Activated gamma-delta T cell treated with anti-CD3 and anti-CD28 coated beads, Interleukin-2, amount 50 U/mL, for 16 hours (primary cell): Measurements from ENCODE around the gene BCL11B.

ENCODE experiments used
- DNase-seq: peaks from one replicate; pipeline ENCODE4 v3.0.0-alpha.2; 2020; ENCODE audit warnings: low read depth

Gene BCL11B

GRCh38 chr14:99159341-99160340, 112.4 kb downstream of the BCL11B start:
- DNase-seq: no peak

DNA sequence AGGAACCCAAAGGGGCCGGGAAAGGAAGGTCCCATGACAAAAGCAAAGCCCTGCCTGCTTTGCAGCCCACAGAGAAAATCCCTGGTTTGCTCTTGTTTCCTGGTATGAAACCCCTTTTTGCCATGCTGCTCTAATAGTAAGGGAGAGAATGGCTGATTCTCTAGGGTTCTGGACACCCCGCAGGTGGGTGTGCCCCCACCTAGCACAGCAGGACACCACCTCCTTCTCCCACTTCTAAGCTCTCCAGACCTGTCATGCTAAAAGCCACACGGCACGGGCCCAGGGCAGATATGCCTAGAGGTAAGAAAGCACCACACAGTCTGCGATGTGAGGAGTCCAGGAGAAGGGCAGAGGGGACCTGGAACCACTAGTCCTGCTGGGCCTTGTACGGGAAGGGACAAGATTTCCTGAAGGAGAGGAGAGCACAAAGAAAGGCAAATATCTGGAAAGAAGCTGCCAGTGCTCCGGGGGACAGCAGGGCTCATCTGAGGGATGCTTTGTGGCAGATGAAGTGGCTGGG, 113.3 kb downstream of the BCL11B start:
- no peak for DNase-seq

- DNase-seq: no peak
Measured at GRCh38 chr14:99158150-99158549, 113.8 kb downstream of the BCL11B start.

DNA sequence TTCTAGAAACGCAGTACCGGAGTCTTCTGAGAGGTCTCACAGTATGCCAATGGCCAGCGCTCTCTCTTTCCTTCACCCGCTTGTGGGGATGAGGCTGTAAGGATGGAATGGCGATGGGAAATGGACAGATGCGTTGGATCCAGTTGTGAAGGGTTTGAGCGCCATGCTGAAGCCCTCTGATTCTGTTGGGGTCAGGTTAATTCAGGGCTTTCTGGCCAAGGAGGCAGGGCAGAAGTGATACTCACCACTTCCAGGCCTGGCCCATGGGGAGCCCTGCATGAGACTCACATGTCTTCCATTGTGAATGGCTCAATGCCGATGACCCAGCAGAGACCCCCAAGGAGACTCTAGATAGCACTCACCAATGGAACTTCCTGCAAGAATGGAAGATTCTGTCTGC, 114.3 kb downstream of the BCL11B start:
- no peak for DNase-seq

GRCh38 chr14:99157246-99157645, 114.8 kb downstream of the BCL11B start:
- DNase-seq: no peak

DNA sequence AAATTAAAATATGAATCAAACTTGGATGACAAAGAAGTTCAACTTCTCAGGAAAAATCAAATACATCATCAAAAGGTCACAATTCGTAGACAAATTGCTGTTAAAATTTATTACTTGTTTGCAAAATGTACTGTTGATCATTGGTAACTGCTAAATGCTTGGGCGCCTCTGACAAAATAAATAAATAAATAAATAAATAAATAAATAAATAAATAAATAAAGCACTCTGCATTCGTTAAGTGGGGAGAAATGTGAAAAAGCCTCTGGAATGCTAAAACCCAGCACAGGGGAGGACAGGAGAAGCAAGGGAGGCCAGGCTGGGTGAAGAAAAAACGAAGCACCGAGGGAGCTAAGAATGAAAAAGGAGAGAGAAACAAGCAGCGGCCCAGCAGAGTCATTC, 115.2 kb downstream of the BCL11B start:
- DNase-seq: no peak

GRCh38 chr14:99156090-99156425, 115.9 kb downstream of the BCL11B start:
- no peak for DNase-seq

GRCh38 chr14:99155173-99156089, 116.6 kb downstream of the BCL11B start:
- no peak for DNase-seq

GRCh38 chr14:99150236-99150635, 121.8 kb downstream of the BCL11B start:
- DNase-seq: no peak

DNA sequence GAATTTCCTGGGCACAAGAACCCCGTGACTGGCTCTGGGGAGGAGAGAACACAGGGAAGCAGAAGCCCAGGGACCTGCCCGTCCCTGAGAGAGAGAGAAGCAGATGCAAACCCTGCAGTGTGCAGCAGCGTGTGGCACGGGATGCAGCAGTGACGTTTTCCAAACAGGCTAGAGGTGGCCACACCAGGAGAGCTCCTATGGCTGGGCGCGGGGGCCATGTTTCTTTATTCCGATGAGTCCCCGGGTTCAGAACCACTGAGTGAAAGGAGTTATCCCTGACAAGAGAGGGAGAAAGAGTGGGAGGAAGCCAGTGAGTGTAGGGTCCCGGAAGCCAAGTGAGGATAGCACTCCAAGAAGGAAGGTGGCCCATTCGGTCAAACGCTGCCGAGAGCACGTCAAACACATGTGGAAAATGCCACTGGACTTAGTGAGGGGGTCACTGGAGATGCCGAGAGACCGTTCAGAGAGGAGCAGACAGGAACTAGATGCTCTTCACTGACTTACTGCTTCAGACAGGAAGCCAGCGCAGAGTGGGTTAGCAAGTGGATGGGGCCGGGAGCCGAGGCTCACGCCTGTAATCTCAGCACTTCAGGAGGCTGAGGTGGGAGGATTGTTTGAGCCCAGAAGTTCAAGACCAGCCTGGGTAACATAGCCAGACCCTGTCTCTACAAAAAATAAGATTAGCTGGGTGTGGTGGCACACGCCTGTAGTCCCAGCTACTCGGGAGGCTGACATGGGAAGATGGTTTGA, 123.0 kb downstream of the BCL11B start:
- no peak for DNase-seq

DNA sequence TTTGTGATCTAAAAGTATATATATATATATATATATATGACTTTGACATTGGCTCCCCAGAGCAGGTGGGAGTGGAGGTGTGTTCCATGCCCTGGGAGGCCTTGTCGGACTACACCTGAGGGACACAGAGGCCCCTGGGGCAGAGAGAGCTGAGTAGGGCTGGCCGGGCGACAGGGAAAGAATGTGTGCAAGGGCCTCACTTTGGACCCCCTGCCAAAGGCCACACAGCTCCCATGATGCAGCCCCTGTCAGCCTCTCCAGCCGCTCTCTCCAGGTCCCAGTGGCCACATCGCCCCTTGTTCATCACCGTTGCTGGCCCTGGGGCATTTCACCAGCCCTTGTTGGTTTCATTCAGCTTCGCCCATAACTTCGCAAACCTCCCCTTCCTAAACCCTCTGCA, 123.9 kb downstream of the BCL11B start:
- no peak for DNase-seq

GRCh38 chr14:99147366-99147740, 124.6 kb downstream of the BCL11B start:
- no peak for DNase-seq

- no peak for DNase-seq
Measured at GRCh38 chr14:99146616-99147365, 125.2 kb downstream of the BCL11B start.

DNA sequence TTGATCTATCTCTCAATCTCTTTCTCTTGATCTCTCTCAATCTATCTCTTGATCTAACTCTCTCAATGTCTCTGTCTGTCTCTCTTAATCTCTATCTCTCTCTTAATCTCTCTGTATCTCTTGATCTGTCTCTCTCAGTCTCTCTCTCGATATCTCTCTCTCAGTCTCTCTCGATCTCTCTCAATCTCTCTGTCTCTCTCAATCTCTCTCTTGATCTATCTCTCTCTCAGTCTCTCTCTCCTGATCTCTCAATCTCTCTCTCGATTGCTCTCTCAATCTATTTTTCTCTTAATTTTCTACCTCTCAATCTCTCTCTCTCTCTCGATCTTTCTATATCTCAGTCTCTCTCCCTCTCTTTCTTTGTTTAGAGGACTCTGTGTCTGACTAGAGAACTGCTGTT, 126.7 kb downstream of the BCL11B start:
- DNase-seq: no peak

DNA sequence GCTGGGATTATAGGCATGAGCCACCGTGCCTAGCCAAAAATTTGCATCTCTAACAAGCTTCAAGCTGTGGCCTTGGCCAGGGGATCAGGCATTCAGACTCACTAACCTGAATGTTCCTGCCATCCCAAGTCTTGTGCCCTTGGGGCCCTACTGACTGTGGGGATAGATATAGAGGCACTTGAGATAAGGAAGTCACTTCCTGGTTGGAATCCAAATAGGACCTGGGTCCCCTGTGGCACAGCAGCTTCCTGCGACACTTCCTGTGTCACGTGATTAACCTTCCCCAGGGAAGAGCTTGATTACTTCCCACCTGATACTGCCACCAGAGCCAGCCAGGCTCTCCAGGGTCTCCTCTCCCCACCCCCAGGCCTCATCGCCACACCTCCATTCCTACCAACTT, 128.2 kb downstream of the BCL11B start:
- DNase-seq: no peak

DNA sequence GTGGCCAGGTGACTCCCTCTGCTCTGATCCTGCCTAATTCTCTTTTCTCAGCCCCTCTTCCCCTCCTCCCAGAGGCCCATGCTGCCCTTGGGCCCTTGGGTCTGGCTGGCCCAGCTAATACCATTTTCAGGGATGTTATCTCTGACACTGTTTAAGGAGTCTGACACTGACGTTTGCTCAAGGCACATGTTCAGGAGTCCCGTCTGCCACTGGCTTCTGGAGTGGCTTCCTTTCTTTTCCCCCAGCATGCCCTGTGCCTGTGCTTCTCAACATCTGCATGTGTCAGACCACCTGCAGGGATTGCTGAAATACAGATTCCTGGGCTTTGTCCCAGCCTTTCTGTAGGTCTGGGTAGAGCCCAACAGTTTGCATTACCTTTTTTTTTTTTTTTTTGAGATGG, 128.9 kb downstream of the BCL11B start:
- DNase-seq: no peak

- DNase-seq: no peak
Measured at GRCh38 chr14:99141236-99141635, 130.8 kb downstream of the BCL11B start.

DNA sequence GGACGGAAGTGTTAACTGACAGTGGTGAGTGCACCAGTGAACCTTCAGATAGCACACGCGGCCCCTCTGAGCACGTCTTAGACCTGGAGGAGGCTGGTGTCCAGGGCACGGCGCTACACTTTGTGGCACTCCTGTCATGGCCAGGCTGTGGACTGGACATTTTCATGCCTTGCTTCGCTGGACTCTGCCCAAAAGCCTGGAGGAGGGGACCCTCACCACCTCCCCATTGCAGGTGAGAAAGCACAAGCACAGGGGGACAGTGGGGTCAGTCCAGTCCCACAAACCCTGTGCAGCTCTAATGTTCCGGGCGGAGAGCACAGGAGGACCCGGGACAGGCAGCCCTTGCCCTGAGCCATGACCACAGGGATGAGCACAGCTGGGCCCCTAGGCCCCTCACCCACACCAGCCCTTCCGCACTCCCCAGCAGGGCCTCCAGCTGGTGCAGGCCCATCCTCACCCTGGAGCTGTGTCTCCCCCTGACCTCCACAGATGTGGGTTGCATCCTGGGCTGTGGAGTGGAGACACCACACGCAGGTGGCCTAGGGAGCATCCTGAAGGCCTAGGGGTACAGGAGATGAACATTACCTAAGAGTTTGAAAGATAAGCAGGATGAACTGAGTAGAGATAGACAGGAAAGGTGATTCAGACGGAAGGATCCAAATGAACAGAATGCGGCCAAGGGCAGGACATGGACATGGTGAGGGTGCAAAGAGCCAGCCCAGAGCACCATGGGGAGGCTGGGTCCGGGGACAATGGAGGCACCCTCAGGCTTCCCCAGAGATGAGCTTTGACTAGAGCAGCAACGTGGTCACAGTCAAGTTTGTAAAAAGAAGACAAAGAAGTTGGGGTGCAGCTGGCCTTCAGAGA, 132.8 kb downstream of the BCL11B start:
- no peak for DNase-seq

- DNase-seq: no peak
Measured at GRCh38 chr14:99137913-99138571, 134.0 kb downstream of the BCL11B start.
